H9 (cell line): Measurements from ENCODE around the gene JARID2. TPM values are rescaled to one million over a fixed set of nuclear protein-coding genes. Genes with fewer than 3 reads are reported as not detected.

Source experiments
- DNase-seq: peaks from one replicate; pipeline ENCODE4 v3.0.0-alpha.2; 2017
- H2AFZ ChIP-seq: one replicate; pipeline ENCODE4 v1.6.1; 2013; ENCODE audit warnings: mild to moderate bottlenecking, low read length, control low read depth, moderate library complexity
- H2AK5ac ChIP-seq: 2 replicates; pipeline ENCODE4 v1.6.1; 2013; ENCODE audit warnings: low read length, control low read depth, mixed read lengths; ENCODE audit not compliant: insufficient read length
- H2BK120ac ChIP-seq: one replicate; pipeline ENCODE4 v1.6.1; 2013; ENCODE audit warnings: low read depth, mild to moderate bottlenecking, low read length, control low read depth, inconsistent platforms; ENCODE audit not compliant: poor library complexity, severe bottlenecking
- H2BK12ac ChIP-seq: 2 replicates; pipeline ENCODE4 v1.6.1; 2013; ENCODE audit warnings: low read length, control low read depth, mixed read lengths, low read depth; ENCODE audit not compliant: insufficient read length
- H2BK15ac ChIP-seq: 2 replicates; pipeline ENCODE4 v1.6.1; 2013; ENCODE audit warnings: low read depth, low read length, control low read depth
- H2BK20ac ChIP-seq: one replicate; pipeline ENCODE4 v1.6.1; 2013; ENCODE audit warnings: low read depth, mild to moderate bottlenecking, low read length, control low read depth, inconsistent platforms; ENCODE audit not compliant: poor library complexity, severe bottlenecking
- H2BK5ac ChIP-seq: 2 replicates; pipeline ENCODE4 v1.6.1; 2013; ENCODE audit warnings: low read length, control low read depth, mixed read lengths; ENCODE audit not compliant: insufficient read length
- H3K14ac ChIP-seq: 2 replicates; pipeline ENCODE4 v1.6.1; 2013; ENCODE audit warnings: low read length, control low read depth; ENCODE audit not compliant: insufficient read depth
- H3K18ac ChIP-seq: 2 replicates; pipeline ENCODE4 v1.6.1; 2013; ENCODE audit warnings: low read depth, mild to moderate bottlenecking, mixed read lengths, low read length, control low read depth; ENCODE audit not compliant: insufficient read length
- H3K23ac ChIP-seq: 2 replicates; pipeline ENCODE4 v1.6.1; 2013; ENCODE audit warnings: low read length, control low read depth, mixed read lengths, low read depth; ENCODE audit not compliant: insufficient read length
- H3K23me2 ChIP-seq: 2 replicates; pipeline ENCODE4 v1.6.1; 2013; ENCODE audit warnings: low read depth, mild to moderate bottlenecking, mixed read lengths, low read length, control low read depth; ENCODE audit not compliant: insufficient read length, poor library complexity, severe bottlenecking
- H3K27ac ChIP-seq: 2 replicates; pipeline ENCODE4 v1.5.1; 2013; ENCODE audit warnings: low read length, control low read depth, mixed read lengths, low read depth; ENCODE audit not compliant: insufficient read length
- H3K27me3 ChIP-seq: 2 replicates; pipeline ENCODE4 v1.6.1; 2013; ENCODE audit warnings: low read length, control low read depth, inconsistent platforms; ENCODE audit not compliant: insufficient read depth
- H3K4ac ChIP-seq: 2 replicates; pipeline ENCODE4 v1.6.1; 2013; ENCODE audit warnings: low read depth, mild to moderate bottlenecking, control low read depth, inconsistent platforms, low read length, moderate library complexity
- H3K4me1 ChIP-seq: 2 replicates; pipeline ENCODE4 v1.6.1; 2013; ENCODE audit warnings: low read length, control low read depth, inconsistent platforms; ENCODE audit not compliant: insufficient read depth
- H3K4me2 ChIP-seq: 2 replicates; pipeline ENCODE4 v1.6.1; 2013; ENCODE audit warnings: low read length, control low read depth, mixed read lengths; ENCODE audit not compliant: insufficient read length, insufficient read depth
- H3K56ac ChIP-seq: 2 replicates; pipeline ENCODE4 v1.6.1; 2013; ENCODE audit warnings: low read depth, mild to moderate bottlenecking, mixed read lengths, low read length, control low read depth; ENCODE audit not compliant: insufficient read length
- H3K79me1 ChIP-seq: 2 replicates; pipeline ENCODE4 v1.6.1; 2013; ENCODE audit warnings: low read depth, mild to moderate bottlenecking, moderate library complexity, low read length, control low read depth, inconsistent platforms; ENCODE audit not compliant: insufficient read depth, poor library complexity, severe bottlenecking
- H3K79me2 ChIP-seq: 2 replicates; pipeline ENCODE4 v1.6.1; 2013; ENCODE audit warnings: low read length, control low read depth, inconsistent platforms; ENCODE audit not compliant: insufficient read depth
- H3K9ac ChIP-seq: 2 replicates; pipeline ENCODE4 v1.6.1; 2013; ENCODE audit warnings: low read length, control low read depth, mixed read lengths; ENCODE audit not compliant: insufficient read length; ENCODE audit errors: extremely low read depth
- H3K9me3 ChIP-seq: one replicate; pipeline ENCODE4 v1.6.1; 2013; ENCODE audit warnings: low read depth, low read length, inconsistent platforms; ENCODE audit not compliant: control insufficient read depth
- H3T11ph ChIP-seq: one replicate; pipeline ENCODE4 v1.6.1; 2013; ENCODE audit warnings: mild to moderate bottlenecking, low read length, control low read depth, inconsistent platforms
- H4K20me1 ChIP-seq: one replicate; pipeline ENCODE4 v1.6.1; 2013; ENCODE audit not compliant: control insufficient read depth, insufficient read length, insufficient read depth
- H4K5ac ChIP-seq: 2 replicates; pipeline ENCODE4 v1.6.1; 2013; ENCODE audit warnings: low read depth, mild to moderate bottlenecking, mixed read lengths, low read length, control low read depth; ENCODE audit not compliant: insufficient read length
- H4K8ac ChIP-seq: replicated peaks from 2 replicates; pipeline ENCODE4 v1.6.1; 2013; ENCODE audit warnings: low read length, control low read depth, mixed read lengths, low read depth; ENCODE audit not compliant: insufficient read length
- H4K91ac ChIP-seq: 2 replicates; pipeline ENCODE4 v1.6.1; 2013; ENCODE audit warnings: low read depth, mild to moderate bottlenecking, moderate library complexity, mixed read lengths, low read length, control low read depth; ENCODE audit not compliant: insufficient read length
- H3K27ac Mint-ChIP-seq, 3 experiments: 2 replicates in 2 of 3; 3 replicates in 1 of 3; pipeline ENCODE4 v1.8.0; 2020 to 2021; ENCODE audit warnings: mixed read lengths in 3 of 3, mild to moderate bottlenecking in 1 of 3, moderate library complexity in 1 of 3
- H3K27me3 Mint-ChIP-seq: 2 replicates; pipeline ENCODE4 v1.8.0; 2021; ENCODE audit warnings: low read depth, mild to moderate bottlenecking, moderate library complexity, mixed read lengths
- H3K36me3 Mint-ChIP-seq, 3 experiments: 2 replicates in 2 of 3; 3 replicates in 1 of 3; pipeline ENCODE4 v1.8.0; 2020 to 2021; ENCODE audit warnings: low read depth in 3 of 3, mixed read lengths in 3 of 3; ENCODE audit not compliant: insufficient read depth in 1 of 3
- H3K4me1 Mint-ChIP-seq, 2 experiments: 2 replicates each; pipeline ENCODE4 v1.8.0; 2020; ENCODE audit warnings: mixed read lengths in 2 of 2
- H3K4me3 Mint-ChIP-seq, 2 experiments: 2 replicates in 1 of 2; 3 replicates in 1 of 2; pipeline ENCODE4 v1.8.0; 2020 to 2021; ENCODE audit warnings: mild to moderate bottlenecking in 2 of 2, mixed read lengths in 2 of 2, moderate library complexity in 1 of 2
- H3K9me3 Mint-ChIP-seq, 2 experiments: 2 replicates in 1 of 2; 3 replicates in 1 of 2; pipeline ENCODE4 v1.8.0; 2020; ENCODE audit warnings: mild to moderate bottlenecking in 2 of 2, mixed read lengths in 2 of 2, moderate library complexity in 1 of 2
- WGBS: extraction: QIAGEN DNeasy Blood & Tissue Kit; methylation state at CpG from one replicate; pipeline ENCODE4 v1.1.7; 2013; ENCODE audit warnings: missing lambda C conversion rate, low lambda C conversion rate, mixed read lengths; ENCODE audit not compliant: insufficient read length; ENCODE audit errors: extremely low coverage; 5-methylcytosine and 5-hydroxymethylcytosine counted together
- total RNA-seq: library from RNA; stranded (reverse); gene quantifications from 2 replicates; pipeline ENCODE4 v1.2.1, GENCODE V29; 2021
- TF ChIP-seq, protein P1 (sequence below): fragments of 200-600 bp; sonication (generic); conservative IDR thresholded peaks from 3 replicates; pipeline ENCODE4 v1.8.0; 2021; ENCODE audit warnings: antibody characterized with exemption, mild to moderate bottlenecking

Gene JARID2
- total RNA-seq, 1 experiment from 2014 or later = 174 TPM

DNA sequence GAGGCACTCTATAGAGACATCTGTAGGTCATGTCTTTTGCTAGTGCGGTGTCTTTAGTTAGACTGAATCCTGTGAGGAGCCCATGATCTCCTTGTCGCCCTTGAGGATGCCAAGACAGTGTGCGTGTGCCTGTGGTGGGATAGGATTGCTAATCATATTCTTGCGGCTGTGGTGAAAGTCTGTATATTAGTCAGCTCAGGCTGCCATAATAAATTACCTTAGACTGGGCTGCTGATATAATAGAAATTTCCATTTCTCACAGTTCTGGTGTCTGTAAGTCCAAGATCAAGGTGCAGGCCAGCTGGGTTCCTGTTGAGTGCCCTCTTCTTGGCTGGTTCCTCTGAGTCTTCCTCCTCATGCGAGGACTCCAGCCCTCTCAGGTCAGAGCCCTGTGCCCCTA, 141.2 kb downstream of the JARID2 start:
- no CpG with 5 or more reads among the region's 5 CpGs for WGBS
- peaks cover 24% of the 10 kb centered on the region for H3K4me1 ChIP-seq

More for the DNA sequence above, 141.2 kb downstream of the JARID2 start:
- Histone ChIP-seq H3K79me2 (peaks cover 98% of the 10 kb centered on the region), H3K27me3 (no peaks in the 10 kb centered on the region), H4K8ac (no peak overlapping the region), H3K56ac (no peak overlapping the region), H2BK15ac (no peak overlapping the region), H2AFZ (no peak overlapping the region), H2BK120ac (no peak overlapping the region), H3K79me1 (no peaks in the 10 kb centered on the region), H3K14ac (no peak overlapping the region), H3K23me2 (no peaks in the 10 kb centered on the region), H3K4me2 (no peak overlapping the region), H2BK5ac (no peak overlapping the region), H3K9me3 (no peaks in the 10 kb centered on the region), H4K5ac (no peak overlapping the region), H3K4ac (no peak overlapping the region), H4K91ac (no peak overlapping the region), H3K18ac (no peak overlapping the region), H3T11ph (no peak overlapping the region), H4K20me1 (peaks cover 2% of the 10 kb centered on the region), H2AK5ac (no peak overlapping the region), H3K23ac (no peak overlapping the region), H3K27ac (no peak overlapping the region), H2BK20ac (no peak overlapping the region), H3K9ac (no peak overlapping the region), H2BK12ac (no peak overlapping the region)
- no peaks in the 10 kb centered on the region for H3K9me3 Mint-ChIP-seq
- no peak for DNase-seq
- no peak overlapping the region for H3K4me3 Mint-ChIP-seq
- H3K27me3 Mint-ChIP-seq = peaks cover 2% of the 10 kb centered on the region; the same call in 1 of the 2 replicates
- TF ChIP-seq, protein P1, sequence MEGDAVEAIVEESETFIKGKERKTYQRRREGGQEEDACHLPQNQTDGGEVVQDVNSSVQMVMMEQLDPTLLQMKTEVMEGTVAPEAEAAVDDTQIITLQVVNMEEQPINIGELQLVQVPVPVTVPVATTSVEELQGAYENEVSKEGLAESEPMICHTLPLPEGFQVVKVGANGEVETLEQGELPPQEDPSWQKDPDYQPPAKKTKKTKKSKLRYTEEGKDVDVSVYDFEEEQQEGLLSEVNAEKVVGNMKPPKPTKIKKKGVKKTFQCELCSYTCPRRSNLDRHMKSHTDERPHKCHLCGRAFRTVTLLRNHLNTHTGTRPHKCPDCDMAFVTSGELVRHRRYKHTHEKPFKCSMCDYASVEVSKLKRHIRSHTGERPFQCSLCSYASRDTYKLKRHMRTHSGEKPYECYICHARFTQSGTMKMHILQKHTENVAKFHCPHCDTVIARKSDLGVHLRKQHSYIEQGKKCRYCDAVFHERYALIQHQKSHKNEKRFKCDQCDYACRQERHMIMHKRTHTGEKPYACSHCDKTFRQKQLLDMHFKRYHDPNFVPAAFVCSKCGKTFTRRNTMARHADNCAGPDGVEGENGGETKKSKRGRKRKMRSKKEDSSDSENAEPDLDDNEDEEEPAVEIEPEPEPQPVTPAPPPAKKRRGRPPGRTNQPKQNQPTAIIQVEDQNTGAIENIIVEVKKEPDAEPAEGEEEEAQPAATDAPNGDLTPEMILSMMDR = no peak
- peak overlapping the region in 2 of 3 experiments; percentile 46 to 57; a peak in 3 of 7 replicates for H3K27ac Mint-ChIP-seq
- peaks cover 0 to 10% (median 0%) of the 10 kb centered on the region in 3 experiments; a peak in 1 of 7 replicates for H3K36me3 Mint-ChIP-seq
- H3K4me1 Mint-ChIP-seq = peaks cover 81 to 90% of the 10 kb centered on the region in 2 experiments
